AG04450 (cell line): ENCODE data around the gene PTGDS. TPM values are rescaled to one million over a fixed set of nuclear protein-coding genes. Genes with fewer than 3 reads are reported as not detected.

Source experiments
- CTCF ChIA-PET: fragments of 300-600, 350-600 bp; formaldehyde crosslinking; extraction: SDS; loops from one replicate; lab custom pipeline; 2022; ENCODE audit warnings: antibody characterized with exemption, inconsistent platforms; lab: Charles Lee
- POLR2A ChIA-PET: fragments of 350-600 bp; formaldehyde crosslinking; extraction: SDS; loops from one replicate; lab custom pipeline; 2021; ENCODE audit warnings: antibody characterized with exemption, inconsistent platforms; lab: Yijun Ruan, JAX
- DNase-seq: peaks from one replicate; pipeline ENCODE4 v3.0.0-alpha.2; 2011; ENCODE audit warnings: low read depth, low spot score
- H3K27ac ChIP-seq: one replicate; pipeline ENCODE4 v1.5.1; 2012; ENCODE audit warnings: low read depth, low read length, control low read depth
- H3K27me3 ChIP-seq: one replicate; pipeline ENCODE4 v1.6.0; 2012; ENCODE audit warnings: low read length; ENCODE audit not compliant: control insufficient read depth, insufficient read depth
- H3K4me3 ChIP-seq: 2 replicates; pipeline ENCODE4 v1.5.1; 2011; ENCODE audit warnings: mild to moderate bottlenecking, low read depth, low read length, control low read depth
- H3K9me3 ChIP-seq: 2 replicates; pipeline ENCODE4 v1.5.1; 2012; ENCODE audit warnings: low read length; ENCODE audit not compliant: control insufficient read depth, insufficient read depth
- polyA plus RNA-seq: library from polyadenylated mRNA; depleted of rRNA; stranded (reverse); fragments of >200 nt; gene quantifications from 2 replicates; pipeline ENCODE4 v1.2.3, GENCODE V29; 2011
- TF ChIP-seq, protein P1 (sequence below): IDR thresholded peaks from 2 replicates; pipeline ENCODE4 v1.5.1; 2011; ENCODE audit warnings: low read depth, low read length, control low read depth, inconsistent platforms

Gene PTGDS
- polyA plus RNA-seq, 1 experiment, result 7.8 TPM

DNA sequence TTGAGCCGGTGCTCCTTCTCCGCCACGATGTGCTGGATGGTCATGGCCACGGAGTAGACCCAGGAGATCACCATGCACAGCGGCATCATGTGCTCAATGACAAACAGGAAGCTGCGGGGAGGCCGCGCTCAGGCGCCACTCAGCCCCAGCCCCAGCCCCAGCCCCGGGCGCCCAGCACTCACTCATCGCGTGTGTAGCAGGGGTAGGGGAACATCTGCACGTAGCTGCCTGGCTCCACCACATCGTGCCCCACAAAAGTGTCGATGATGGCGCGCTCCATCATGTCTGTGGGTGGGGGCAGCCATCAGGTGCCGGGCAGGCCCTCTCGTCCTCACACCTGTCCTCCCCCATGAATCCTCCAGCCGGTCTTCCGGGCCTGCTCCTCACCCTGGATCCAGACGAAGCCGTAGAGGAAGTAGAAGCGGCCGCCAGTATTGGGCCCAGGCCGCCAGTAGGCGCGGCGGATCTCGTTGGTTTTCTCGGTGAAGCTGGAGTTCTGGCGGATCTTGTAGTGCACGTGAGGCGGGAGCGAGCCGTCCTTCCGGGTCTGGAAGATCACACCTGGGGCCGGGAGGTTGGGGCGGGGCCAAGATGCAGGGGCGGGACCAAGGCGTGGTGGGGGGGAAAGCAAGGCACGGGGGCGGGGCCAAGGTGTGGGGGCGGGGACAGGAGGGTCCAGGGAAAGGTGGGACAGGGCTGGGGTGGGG, 40.6 kb downstream of the PTGDS start:
- no peak for DNase-seq
- CTCF ChIA-PET, result interaction anchor here (0.6 kb wide), 1 partner anchor 12 kb away, joined by 3 read pairs; no protein-coding TSS in a partner anchor
- POLR2A ChIA-PET, result no interaction called here

DNA sequence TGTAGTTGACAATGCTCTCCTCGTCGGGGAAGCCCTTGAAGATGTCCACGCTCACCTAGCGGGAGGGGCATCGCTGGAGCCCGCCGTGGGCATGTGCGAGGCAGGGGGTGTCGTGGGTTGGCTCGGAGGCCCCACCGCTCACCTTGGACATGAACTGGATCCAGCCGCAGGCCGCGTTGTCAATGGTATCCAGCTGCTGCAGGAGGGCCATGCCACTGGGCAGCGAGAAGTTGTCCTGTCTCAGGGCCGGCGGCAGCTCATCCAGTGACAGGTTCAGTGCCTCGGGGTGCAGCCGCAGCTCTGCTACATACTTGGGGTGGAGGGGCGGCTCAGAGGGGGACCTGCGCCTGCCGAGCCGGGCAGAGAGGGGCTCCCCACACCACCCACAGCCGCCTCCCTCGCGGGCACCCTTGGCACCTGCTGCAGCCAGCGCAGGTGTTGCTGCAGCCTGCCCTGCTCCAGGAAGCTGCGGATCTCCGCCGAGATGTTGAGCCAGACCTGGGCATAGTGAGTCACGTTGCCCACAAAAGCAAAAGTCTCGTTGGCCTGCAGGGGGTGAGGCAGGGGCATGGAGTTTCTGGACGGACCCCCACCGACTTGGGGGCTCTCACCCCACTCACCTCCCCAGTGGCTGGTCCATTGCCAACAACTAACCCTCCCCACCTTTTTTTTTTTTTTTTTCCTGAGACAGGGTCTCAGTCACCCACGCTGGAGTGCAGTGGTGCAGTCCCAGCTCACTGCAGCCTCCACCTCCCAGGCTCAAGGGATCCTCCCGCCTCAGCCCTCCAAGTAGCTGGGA, 41.7 kb downstream of the PTGDS start:
- H3K27me3 ChIP-seq, result no peaks in the 10 kb centered on the region
- DNase-seq, result no peak
- ChIA-PET CTCF (interaction anchor here (0.6 to 0.8 kb wide), 2 partner anchors 11 to 71 kb away, joined by 3 read pairs; no protein-coding TSS in a partner anchor), POLR2A (no interaction called here)
- no peak overlapping the region for H3K4me3 ChIP-seq
- no peak overlapping the region for H3K27ac ChIP-seq
- H3K9me3 ChIP-seq, result peaks cover 52% of the 10 kb centered on the region
- TF ChIP-seq, protein P1, sequence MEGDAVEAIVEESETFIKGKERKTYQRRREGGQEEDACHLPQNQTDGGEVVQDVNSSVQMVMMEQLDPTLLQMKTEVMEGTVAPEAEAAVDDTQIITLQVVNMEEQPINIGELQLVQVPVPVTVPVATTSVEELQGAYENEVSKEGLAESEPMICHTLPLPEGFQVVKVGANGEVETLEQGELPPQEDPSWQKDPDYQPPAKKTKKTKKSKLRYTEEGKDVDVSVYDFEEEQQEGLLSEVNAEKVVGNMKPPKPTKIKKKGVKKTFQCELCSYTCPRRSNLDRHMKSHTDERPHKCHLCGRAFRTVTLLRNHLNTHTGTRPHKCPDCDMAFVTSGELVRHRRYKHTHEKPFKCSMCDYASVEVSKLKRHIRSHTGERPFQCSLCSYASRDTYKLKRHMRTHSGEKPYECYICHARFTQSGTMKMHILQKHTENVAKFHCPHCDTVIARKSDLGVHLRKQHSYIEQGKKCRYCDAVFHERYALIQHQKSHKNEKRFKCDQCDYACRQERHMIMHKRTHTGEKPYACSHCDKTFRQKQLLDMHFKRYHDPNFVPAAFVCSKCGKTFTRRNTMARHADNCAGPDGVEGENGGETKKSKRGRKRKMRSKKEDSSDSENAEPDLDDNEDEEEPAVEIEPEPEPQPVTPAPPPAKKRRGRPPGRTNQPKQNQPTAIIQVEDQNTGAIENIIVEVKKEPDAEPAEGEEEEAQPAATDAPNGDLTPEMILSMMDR, result no peak

More for the DNA sequence above, 40.6 kb downstream of the PTGDS start:
- TF ChIP-seq, protein P1, result no peak
- H3K4me3 ChIP-seq, result no peak overlapping the region
- H3K27me3 ChIP-seq, result no peaks in the 10 kb centered on the region
- peaks cover 61% of the 10 kb centered on the region for H3K9me3 ChIP-seq
- H3K27ac ChIP-seq, result no peak overlapping the region

DNA sequence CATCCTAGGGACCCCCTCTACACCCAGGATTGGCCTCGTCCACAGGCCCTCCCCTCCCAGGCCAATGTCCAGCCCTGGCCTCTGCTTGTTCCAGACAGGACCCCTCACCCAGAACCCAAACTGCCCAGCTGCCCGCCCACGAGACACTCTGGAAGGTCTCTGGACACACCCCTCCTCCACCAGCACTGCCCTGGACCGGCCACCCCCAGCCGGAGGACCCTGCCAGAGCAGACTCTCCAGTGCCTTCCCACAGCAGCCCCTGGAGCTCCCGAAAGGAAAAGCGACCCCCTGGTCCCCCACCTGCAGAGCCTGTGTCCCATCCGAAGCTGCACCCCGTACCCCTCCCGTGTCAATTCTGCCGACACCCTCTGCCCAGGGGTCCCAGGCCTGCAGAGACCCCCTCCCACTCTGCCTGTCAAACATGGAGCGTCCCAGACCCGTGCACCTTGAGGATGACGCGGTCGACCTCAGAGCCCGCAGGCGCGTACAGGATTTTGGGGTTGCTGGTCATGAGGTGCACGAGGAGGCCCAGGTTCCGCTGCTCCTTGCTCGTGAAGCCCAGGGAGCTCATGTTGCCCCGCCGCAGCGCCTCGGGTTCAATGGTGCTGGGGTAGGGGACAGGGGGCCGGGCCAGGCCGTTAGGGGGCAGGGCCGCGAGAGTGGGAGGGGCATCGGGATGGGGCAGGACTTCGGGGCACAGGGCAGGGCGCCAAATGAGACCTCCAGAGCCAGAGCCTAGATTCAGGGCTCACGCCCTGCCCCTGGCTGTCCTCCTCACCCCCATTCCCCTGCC, 42.8 kb downstream of the PTGDS start:
- no peaks in the 10 kb centered on the region for H3K27me3 ChIP-seq
- POLR2A ChIA-PET, result no interaction called here
- H3K9me3 ChIP-seq, result peaks cover 41% of the 10 kb centered on the region
- CTCF ChIA-PET, result interaction anchor here (0.6 to 1.7 kb wide), 3 partner anchors 10 to 72 kb away, joined by 3 to 8 read pairs (median 3); no protein-coding TSS in a partner anchor
- no peak overlapping the region for H3K27ac ChIP-seq
- H3K4me3 ChIP-seq, result no peak overlapping the region
- TF ChIP-seq, protein P1, result no peak
- no peak for DNase-seq

DNA sequence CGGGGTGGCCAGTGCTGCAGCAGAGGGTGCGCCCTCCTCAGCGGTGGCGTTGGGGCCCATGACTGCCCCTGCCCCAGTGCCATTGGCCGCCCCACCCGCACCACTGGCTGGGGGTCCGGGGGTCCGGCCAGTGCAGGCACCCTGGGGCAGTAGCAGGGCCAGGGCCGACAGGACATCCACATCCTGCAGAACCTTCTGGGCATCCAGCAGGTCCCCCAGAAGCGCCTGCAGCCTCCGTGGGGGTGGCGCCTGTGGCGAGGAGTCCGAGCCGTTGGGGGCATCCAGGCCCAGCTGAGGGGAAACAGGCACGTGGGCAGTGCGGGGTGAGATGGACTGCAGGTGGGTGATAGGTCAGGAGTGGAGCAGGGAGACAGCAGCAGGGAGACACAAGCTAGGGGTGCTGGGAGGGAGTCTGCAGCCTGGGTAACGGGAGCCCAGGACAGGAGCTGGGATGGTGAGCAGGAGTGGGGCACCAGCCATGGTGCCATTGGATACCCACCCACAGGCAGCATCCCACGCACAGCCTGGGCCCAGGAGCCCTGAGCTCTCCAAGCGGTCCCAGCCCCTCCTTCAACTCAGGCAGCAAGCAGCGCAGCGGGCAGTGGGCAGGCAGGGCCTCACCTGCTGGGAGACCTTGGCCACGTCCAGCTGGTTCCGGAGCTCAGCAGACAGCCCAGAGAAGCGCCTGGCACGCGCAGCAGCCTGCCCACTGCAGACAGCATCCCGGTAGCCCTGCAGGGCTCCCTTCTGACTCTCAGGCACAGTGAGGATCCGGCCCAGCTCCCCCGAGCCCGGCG, 43.7 kb downstream of the PTGDS start:
- TF ChIP-seq, protein P1, result no peak
- Histone ChIP-seq H3K9me3 (peaks cover 33% of the 10 kb centered on the region), H3K27me3 (no peaks in the 10 kb centered on the region), H3K4me3 (no peak overlapping the region), H3K27ac (no peak overlapping the region)
- ChIA-PET POLR2A (no interaction called here), CTCF (interaction anchor here (1.2 to 1.7 kb wide), 2 partner anchors 9 to 14 kb away, joined by 4 to 8 read pairs; no protein-coding TSS in a partner anchor)
- no peak for DNase-seq
